AG04449 (cell line): ENCODE data around the gene ARFGAP2.
"Not testable (repeated sequence)": the region's sequence is repeated elsewhere in the genome, so short reads cannot be mapped to it uniquely, and the experiment has no call there.

ENCODE experiments used
- CTCF ChIA-PET: fragments of 350-600 bp; formaldehyde crosslinking; extraction: SDS; loops from one replicate; lab custom pipeline; 2021; ENCODE audit warnings: antibody characterized with exemption; lab: Yijun Ruan, JAX
- POLR2A ChIA-PET: fragments of 400-600, 350-600 bp; formaldehyde crosslinking; extraction: SDS; loops from one replicate; lab custom pipeline; 2020; ENCODE audit warnings: antibody characterized with exemption, inconsistent platforms; lab: Yijun Ruan, JAX
- DNase-seq: peaks from one replicate; pipeline ENCODE4 v3.0.0-alpha.2; 2010; ENCODE audit warnings: low read depth, low spot score
- H3K4me3 ChIP-seq: 2 replicates; pipeline ENCODE4 v1.5.1; 2011; ENCODE audit warnings: low read depth, mild to moderate bottlenecking, control low read depth, low read length
- CTCF ChIP-seq: IDR thresholded peaks from one replicate; pipeline ENCODE4 v1.5.1; 2011; ENCODE audit warnings: mild to moderate bottlenecking, moderate library complexity, low read length, control low read depth, inconsistent platforms; ENCODE audit not compliant: insufficient read depth; ENCODE audit errors: missing control alignments

ARFGAP2 gene

GRCh38 chr11:47204637-47204989 lies 27.9 kb upstream of the ARFGAP2 start:
- DNase-seq: no peak
- ChIA-PET POLR2A (interaction anchor here (1.1 kb wide), 2 partner anchors 10 to 15 kb away, joined by 4 to 8 read pairs; partner anchors contain the start of gene DDB2), CTCF (interaction anchor here (0.7 to 3.4 kb wide), 5 partner anchors 12 to 170 kb away, joined by 3 to 18 read pairs (median 6); no protein-coding TSS in a partner anchor)
- no peak overlapping the region for H3K4me3 ChIP-seq
- no peak for TF ChIP-seq CTCF

GRCh38 chr11:47202576-47202975 lies 25.9 kb upstream of the ARFGAP2 start:
- ChIA-PET CTCF (interaction anchor here (0.8 to 3.4 kb wide), 5 partner anchors 11 to 57 kb away, joined by 3 to 18 read pairs (median 4); no protein-coding TSS in a partner anchor), POLR2A (interaction anchor here (1.4 kb wide), 1 partner anchor 12 kb away, joined by 4 read pairs; the partner anchor contains the start of gene DDB2)
- no peak for TF ChIP-seq CTCF
- H3K4me3 ChIP-seq: no peak overlapping the region
- no peak for DNase-seq

- CTCF ChIA-PET: interaction anchor here (1.5 to 1.7 kb wide), 2 partner anchors 12 to 57 kb away, joined by 3 to 6 read pairs; partner anchors contain the start of gene NR1H3
- DNase-seq: no peak
- POLR2A ChIA-PET: no interaction called here
- H3K4me3 ChIP-seq: no peak overlapping the region
- no peak for TF ChIP-seq CTCF
Observed at GRCh38 chr11:47201015-47201414, 24.3 kb upstream of the ARFGAP2 start.

GRCh38 chr11:47198161-47198560 lies 21.5 kb upstream of the ARFGAP2 start:
- DNase-seq, H3K4me3 ChIP-seq, POLR2A ChIA-PET, CTCF ChIA-PET: not testable (repeated sequence)

- no peak for DNase-seq
- CTCF ChIA-PET: interaction anchor here (0.9 to 1.4 kb wide), 4 partner anchors 11 to 43 kb away, joined by 3 to 5 read pairs (median 4); no protein-coding TSS in a partner anchor
- no peak for TF ChIP-seq CTCF
- POLR2A ChIA-PET: no interaction called here
- no peak overlapping the region for H3K4me3 ChIP-seq
Observed at GRCh38 chr11:47192111-47192510, 15.4 kb upstream of the ARFGAP2 start.

GRCh38 chr11:47191137-47191536 lies 14.5 kb upstream of the ARFGAP2 start:
- POLR2A ChIA-PET, DNase-seq, H3K4me3 ChIP-seq: not testable (repeated sequence)
- CTCF ChIA-PET: interaction anchor here (1.4 kb wide), 1 partner anchor 12 kb away, joined by 4 read pairs; no protein-coding TSS in a partner anchor

GRCh38 chr11:47189100-47189834 lies 12.6 kb upstream of the ARFGAP2 start:
- peak; percentile 87 for DNase-seq
- H3K4me3 ChIP-seq: no peak overlapping the region
- CTCF ChIA-PET: interaction anchor here (1.6 to 4.1 kb wide), 4 partner anchors 11 to 70 kb away, joined by 6 to 40 read pairs (median 16); partner anchors contain the start of genes ARFGAP2 and NR1H3
- POLR2A ChIA-PET: interaction anchor here (0.8 to 1.0 kb wide), 3 partner anchors 16 to 59 kb away, joined by 3 to 5 read pairs (median 4); partner anchors contain the start of gene ACP2
- TF ChIP-seq CTCF: no peak
